Right renal pelvis (tissue), 4 donors: ENCODE results near the gene PPP1R9A. TPM values are rescaled to one million over a fixed set of nuclear protein-coding genes. Genes with fewer than 3 reads are reported as not detected.

Source experiments
- DNase-seq, 4 donors: peaks; one replicate each; pipeline ENCODE4 v3.0.0-alpha.2; 2013; ENCODE audit warnings: low read depth in 4 of 4, low spot score in 3 of 4, missing footprints in 1 of 4
- polyA plus RNA-seq, 4 donors: library from polyadenylated mRNA; unstranded; fragments of 120-200 nt; gene quantifications; one replicate each; pipeline ENCODE4 v1.2.1, GENCODE V29; 2013; ENCODE audit not compliant: insufficient read length in 4 of 4

The PPP1R9A gene
- polyA plus RNA-seq, 4 donors, result 27.1 to 33.2 (median 30.4) TPM

GRCh38 chr7:95011995-95012394, 104.6 kb downstream of the PPP1R9A start:
- DNase-seq, result no peak

DNA sequence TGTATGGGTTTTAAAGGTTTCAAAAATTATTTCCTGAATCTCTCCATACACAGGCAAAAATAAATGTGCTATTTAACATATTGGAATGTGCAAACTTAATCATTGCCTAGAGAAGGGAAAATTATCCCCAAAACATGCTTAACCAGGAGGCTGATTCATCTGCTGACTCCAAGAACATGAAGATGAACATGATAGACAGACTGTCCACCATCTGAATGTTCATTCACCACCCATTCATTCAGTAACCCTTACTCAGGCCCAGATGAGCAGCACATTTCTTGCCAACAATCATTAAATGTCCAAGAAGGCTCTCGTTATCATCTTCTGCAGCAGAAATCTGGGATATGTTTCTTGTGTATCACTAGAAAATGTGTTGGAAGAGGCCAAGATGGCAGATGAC, 110.6 kb downstream of the PPP1R9A start:
- no peak for DNase-seq

DNA sequence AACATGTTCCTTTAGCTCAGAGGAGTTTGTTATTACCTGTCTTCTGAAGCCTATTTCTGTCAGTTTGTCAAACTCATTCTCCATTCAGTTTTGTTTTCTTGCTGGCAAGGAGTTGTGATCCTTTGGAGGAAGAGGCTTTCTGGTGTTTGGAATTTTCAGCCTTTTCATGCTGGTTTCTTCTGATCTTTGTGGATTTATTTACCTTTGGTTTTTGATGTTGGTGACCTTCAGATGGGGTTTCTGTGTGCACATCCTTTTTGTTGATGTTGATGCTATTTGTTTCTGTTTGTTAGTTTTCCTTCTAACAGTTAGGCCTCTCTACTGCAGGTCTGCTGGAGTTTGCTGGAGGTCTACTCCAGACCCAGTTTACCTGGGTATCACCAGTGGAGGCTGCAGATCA, 118.6 kb downstream of the PPP1R9A start:
- DNase-seq, result no peak

GRCh38 chr7:95026421-95027072, 119.2 kb downstream of the PPP1R9A start:
- no peak for DNase-seq

- no peak for DNase-seq
Measured at GRCh38 chr7:95027234-95027872, 120.0 kb downstream of the PPP1R9A start.

- DNase-seq, result no peak
Measured at GRCh38 chr7:95028683-95029082, 121.3 kb downstream of the PPP1R9A start.

DNA sequence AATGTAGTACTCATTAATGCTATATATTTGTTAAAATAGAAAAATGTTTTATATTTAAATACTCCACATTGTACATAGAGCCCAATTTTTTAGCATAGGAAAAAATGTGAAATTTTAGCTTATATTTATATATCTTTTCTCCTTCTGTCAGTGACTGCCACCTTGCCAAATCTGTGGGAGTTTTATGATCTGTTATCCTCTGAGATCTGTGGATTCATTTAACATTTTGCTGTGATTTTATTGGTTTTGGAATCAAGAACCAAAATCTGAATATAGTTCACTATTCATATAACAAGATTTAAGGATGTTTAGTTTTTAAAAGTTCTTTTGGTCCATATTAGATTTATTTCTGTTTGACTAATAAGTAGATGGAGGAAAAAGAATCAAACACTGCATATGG, 127.9 kb downstream of the PPP1R9A start:
- no peak for DNase-seq

- DNase-seq, result no peak
Measured at GRCh38 chr7:95041031-95041430, 133.6 kb downstream of the PPP1R9A start.

DNA sequence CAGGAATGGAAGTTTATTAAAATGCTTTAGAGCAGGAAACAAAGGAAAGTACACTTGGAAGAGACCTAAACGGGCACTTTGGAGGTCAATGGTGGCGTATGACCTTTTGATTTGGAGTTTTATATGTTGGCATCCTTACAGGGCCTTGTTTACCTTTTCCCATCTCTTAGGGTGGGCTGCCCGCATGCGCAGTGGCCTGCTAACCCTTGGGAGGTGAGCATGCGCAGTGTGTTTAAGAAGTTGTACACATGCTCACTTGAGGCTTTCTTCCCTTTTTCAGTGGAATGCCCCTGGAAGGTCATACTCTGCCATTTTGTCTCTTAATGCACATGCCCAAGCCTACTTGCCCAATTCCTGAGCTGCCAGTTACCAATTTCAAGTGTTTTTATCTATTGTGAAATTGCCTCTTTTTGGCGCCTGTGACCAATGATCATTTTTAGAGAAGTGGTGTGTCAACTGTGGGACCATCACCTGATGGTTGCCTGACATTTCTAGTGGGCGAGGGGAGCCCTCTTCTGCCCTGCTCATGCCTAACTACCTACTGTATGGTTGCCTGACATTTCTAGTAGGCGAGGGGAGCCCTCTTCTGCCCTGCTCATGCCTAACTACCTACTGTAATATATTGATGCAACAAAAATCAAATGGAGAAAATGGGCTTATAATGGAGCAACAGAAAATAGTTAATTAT, 138.0 kb downstream of the PPP1R9A start:
- no peak for DNase-seq

- DNase-seq, result no peak
Measured at GRCh38 chr7:95046494-95047240, 139.3 kb downstream of the PPP1R9A start.

DNA sequence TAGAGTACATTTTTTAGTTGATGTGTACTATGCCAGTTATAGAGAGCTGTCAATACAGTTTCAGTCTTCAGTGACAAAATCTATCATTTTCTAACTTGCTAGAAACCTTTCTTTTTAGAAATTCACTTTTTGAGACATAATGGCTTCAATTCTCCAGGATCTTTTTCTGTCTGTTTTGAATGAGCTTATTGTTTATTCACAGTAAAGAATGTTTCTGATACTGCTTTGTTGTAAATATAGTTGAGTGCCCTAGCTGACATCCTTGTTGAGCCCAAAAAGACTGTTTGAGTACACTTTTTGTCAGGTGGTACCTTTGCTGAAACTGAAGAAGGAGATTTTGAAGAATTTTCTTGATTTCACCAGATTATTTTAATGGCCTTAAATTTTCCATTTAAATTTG, 139.9 kb downstream of the PPP1R9A start:
- DNase-seq, result no peak

DNA sequence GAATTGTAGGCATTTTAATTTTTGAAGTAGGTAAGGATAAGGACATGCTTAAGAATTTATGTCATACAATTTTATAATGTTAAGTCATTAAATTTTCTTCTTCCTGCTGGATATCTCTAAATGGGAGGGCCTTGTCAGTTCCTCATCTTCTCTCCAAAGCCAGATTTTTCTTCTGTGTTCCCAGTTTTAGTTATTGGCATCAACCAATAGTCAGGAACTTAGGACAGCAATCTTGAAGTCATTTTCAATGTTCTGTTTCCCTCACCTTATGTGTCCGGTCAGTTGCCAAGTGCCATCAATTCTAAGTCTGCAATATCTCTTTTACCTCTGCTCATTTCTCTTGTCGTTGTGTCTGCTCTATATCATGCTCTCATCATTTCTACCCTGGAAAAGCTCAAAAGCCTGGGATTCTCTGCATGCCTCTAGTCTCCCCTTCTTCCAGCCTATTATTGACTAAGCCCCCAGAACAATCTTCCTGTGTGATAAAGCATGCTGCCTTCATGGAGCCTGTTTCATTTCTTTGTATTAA, 145.2 kb downstream of the PPP1R9A start:
- no peak for DNase-seq

- DNase-seq, result no peak
Measured at GRCh38 chr7:95054386-95054785, 147.0 kb downstream of the PPP1R9A start.

DNA sequence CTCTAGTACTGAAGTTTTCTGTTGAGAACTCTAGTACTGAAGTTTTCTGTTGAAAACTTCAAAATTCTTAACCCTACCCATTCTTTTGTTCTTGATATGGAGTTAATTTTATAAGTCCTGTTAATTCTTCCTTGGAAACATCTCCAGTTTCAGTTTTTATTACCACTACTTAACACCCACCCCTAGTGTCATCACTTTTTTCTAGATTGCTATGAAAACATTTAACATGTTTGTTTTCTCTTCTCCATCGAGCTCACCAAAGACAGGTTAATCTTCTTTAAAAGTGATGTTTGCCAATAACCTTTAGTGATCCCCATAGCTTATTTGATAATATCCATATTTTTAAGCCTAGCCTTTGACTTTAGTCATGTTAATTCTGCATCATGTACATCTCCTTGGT, 147.9 kb downstream of the PPP1R9A start:
- no peak for DNase-seq

DNA sequence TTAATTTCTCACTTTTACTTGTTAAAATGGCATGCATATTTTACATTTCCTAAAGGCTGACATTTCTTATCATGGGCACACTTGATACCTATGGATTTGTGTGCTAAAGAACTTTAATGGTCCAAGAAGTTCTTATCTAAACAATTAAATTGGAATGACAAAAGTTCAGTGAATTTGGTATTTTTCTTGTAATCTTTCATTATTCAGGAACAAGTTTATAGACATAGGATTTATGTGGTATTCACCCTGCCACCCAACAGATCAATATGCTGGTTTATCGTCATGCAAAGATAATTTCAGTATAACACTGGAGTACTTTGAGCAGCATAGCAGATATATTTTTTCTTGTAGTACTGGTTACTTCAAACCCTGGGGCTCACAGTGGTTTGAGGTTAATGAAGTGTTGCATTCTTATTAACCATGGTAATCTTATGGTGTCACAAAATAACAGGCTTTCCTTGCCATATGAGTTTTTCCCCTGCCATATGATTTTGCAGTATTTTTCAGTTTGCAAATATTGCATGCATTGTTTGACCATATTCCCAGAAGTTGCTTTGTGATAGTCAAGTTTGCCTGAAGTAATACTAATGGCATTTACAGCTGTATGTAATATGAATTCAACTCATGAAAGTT, 148.8 kb downstream of the PPP1R9A start:
- DNase-seq, result no peak

GRCh38 chr7:95056901-95057300, 149.5 kb downstream of the PPP1R9A start:
- DNase-seq, result no peak

- no peak for DNase-seq
Measured at GRCh38 chr7:95059842-95060313, 152.5 kb downstream of the PPP1R9A start.

DNA sequence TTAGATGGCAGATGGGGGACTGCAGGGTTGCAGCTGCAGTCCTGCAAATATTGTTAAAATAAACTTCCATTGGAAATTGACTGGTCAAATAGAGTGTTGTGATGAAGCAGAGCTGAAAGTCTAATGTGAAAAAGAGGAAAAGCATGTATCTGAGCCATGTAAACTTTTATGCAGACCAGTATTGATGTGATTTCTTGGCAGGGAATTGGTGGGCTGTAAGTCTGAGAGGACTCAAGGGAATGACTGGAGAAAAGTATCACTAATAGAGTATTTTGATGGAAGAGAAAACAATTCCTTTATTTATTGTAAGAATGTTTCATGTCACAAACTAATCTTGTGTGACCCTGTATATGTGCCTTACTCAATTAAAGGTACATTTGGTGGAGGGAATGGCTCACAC, 155.5 kb downstream of the PPP1R9A start:
- DNase-seq, result no peak

- DNase-seq, result peak; percentile 48 to 73 (median 72)
Measured at GRCh38 chr7:95066737-95067530, 159.5 kb downstream of the PPP1R9A start.
